ENCODE data around the gene GALNT9.

Gene GALNT9

DNA sequence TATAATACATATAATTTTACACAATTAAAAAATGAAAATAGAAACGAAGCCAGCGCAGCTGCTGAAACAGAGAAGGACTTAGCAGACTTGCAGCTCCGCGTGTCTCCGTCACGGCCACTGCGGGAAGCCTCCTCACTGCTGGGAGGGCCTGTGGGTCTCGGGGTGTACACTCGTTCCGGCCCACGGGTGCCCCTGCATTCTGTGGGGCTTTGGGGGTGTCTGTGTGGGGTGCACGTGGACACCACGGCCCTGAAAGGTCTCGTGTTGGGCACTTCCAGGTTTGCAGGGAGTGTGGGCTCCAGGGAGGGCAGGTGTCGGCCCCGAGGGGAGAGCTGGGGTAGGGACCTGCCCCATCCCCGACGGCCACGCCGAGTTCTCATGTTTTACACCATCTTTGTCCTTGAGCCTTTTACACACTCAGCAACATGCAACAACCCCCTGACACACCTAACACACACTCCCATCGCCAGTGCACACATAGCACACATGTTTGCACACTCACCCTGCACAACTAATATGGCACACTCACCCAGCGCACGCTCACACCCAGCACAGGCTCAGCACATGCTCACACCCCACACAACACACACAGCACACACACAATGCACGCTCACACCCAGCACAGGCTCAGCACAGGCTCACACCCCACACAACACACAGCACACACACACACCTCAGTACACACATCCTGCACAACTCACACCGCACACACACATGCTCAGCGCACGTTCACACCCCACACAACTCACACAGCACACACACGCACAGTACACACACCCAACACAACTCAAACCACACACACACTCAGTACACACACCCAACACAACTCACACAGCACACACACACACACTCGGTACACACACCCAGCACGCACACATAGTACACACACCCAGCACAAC lies 148.5 kb downstream of the GALNT9 start:
- DNase-seq (ENCODE audit: low read depth) = no peak

GRCh38 chr12:132179431-132180362 lies 149.7 kb downstream of the GALNT9 start:
- DNase-seq (ENCODE audit: low read depth) = no peak

DNA sequence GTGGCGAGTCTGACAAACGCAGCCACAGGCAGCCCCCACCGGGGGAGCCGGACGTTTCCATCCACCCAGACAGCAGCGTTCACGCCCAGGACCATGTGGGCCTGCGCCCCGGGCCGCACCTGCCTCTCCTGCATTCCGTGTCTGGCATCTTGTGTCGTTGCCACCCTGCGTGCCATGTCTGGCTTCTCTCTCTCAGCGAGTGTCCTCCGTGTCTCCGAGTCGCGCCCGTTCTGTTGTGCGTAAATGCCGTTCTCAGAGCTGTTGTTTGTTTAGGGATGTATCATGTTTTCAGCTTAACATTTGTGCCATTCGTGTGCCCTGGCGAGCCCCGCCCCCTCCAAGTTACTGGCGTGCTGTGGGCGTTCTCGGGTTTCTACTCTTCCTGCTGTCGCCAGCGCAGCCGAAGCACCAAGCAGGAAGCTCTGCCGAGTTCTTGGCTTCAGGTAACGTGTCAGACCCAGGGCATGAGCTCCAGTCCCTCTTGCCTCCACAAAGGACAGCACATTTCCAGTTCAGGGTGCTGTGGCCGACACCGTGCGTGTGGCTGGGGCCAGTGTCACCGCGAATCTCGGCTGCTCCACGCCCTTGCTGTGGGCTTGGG lies 150.5 kb downstream of the GALNT9 start:
- no peak for DNase-seq (ENCODE audit: low read depth)

GRCh38 chr12:132178316-132178715 lies 151.1 kb downstream of the GALNT9 start:
- no peak for DNase-seq (ENCODE audit: low read depth)

- no peak for DNase-seq (ENCODE audit: low read depth)
These were observed 152.4 kb downstream of the GALNT9 start for GRCh38 chr12:132176920-132177551.

DNA sequence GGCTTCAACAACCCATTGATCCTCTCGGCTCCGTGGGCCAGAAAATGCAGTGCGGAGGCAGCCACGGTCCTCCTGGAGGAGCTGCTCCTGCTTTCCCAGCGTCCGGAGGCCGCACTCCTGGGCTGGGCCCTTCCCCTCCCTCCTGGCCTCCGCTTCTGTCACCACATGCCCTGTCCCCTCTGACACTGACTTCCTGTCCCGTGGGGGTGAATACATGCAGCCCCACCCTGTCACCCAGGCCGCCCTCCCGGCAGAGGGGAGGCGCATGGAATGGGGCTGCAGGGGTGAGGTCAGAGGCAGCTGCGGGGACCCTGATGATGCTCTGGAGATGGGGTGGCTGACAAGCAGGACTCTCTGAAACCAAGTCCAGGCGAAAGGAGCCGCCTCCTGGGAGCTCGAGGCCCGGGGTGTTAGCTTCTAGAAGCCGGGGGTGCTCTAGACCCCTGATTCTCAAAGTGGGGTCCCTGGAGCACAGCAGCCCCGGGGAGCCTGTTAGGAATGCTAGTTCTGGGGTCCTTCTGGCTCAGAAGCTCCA lies 152.9 kb downstream of the GALNT9 start:
- no peak for DNase-seq (ENCODE audit: low read depth)

DNA sequence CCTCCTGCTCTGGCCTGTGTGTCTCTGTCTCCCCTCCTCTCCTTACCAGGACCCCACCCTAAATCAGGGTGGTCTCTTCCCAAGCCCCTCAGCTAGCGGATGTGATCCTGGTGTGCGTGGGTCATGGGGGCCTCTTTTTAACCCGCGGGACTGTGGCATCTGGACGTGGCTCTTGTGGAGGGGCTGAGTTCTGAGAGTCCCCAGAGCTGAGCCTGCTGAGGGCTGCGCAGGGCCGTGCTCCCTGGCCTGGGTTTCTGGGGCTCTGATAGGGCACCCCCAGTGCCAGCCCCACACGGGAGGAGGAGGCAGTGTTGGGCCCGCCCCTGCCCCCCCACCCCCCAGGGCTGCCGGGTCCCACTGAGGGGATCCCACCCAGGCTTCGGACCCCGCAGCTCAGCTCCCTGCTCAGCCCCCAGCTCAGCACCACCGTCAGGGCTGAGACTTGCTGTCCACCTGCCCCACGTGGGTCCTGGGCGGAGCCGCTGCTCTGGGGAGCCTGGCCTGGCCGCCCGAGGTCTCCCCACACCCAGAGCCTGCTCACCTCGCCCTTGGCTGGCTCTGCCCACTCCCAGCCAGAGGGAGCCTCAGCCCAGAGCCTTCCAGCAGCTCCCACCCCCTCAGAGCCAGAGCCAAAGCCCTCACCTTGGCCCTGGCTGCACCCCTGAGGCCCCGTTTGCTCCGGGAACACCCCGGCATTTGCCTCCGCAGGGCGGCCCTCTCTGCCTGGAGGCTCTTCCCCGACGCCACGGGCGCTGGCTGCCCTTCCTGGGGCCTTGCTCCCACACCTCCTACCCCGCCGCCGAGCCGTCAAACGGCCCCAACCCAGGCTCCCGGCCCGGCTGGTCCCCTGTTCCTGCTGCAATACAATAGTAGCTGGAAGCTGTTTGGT lies 153.6 kb downstream of the GALNT9 start:
- no peak for DNase-seq (ENCODE audit: low read depth)

- DNase-seq (ENCODE audit: low read depth) = no peak
These were observed 154.4 kb downstream of the GALNT9 start for GRCh38 chr12:132174839-132175490.

DNA sequence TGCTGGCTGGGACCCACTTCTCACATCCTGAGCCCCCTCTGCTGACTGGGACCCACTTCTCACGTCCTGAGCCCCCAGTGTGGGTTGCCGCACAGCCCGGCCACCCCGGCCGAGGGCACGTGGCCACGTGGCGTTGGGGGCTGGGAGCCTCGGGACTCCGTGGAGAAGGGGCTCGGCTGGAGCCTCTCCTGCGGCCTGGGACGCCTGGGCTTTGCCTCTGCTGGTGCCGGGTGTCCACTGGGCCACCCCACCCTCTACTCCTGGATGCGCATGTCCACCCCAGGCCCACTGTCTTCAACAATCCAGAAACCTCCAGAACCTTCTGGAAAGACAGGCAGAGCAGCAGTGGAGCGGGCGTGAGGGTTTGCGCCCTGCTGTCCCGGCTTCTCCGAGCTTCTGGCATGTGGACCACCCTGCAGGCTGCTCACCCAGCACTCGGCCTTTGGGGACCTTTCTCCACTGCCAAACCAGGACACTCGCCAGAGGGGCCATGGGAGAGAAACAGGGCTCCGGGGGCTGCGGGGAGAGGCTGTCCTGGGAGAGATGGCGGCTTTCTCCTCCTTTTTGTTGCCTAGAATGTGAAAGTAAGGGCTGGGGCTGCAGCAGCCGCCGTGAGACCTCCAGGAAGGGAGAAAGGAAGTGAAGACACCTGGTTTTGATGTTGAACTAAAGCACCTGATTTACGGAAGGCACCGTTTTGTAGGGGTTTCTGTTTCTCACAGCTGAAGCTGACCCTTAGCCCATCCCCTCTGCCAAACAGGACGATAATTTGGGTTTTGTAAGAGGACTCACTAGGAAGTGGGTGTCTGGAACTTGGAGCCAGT lies 155.2 kb downstream of the GALNT9 start:
- no peak for DNase-seq (ENCODE audit: low read depth)

DNA sequence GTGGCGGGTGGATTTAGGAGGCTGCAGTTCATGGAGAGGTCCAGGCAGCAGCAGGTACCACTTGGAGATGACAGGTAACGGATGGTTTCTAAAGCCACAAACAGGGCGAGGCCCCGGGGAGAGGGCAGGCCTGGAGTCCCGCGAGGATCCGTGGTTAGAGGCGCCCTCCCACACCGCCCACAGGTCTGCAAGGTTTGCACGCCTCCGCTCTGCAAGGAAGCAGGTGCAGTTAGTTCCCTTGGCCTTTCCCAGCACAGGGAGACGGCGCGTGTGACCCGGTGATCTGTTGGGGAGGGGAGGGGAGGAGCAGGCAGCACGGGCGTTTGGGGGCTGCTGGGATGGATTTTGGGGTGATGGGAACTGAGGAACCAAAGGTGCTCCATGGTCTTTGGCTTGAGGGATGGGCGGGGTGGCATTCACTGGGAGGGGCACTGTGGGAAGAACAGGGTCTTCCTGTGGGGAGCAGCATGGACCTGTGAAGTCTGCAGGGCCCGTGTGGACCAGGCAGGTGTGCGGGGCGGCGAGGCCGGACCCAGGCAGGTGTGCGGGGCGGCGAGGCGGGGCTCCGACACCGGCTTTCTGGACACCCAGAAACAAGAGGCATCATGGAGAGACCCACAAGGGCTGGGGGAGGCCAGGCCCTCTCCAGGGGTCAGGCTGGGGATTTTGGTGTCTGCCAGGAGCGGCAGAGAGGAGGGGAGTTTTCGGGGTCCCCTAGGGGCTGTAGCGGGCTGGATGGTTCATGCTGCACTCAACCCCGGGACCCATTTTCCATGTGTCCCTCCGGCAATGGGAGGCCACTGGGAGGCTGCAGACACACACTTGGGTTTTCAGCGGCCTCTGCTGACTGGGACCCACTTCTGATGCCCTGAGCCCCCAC lies 156.0 kb downstream of the GALNT9 start:
- no peak for DNase-seq (ENCODE audit: low read depth)

DNA sequence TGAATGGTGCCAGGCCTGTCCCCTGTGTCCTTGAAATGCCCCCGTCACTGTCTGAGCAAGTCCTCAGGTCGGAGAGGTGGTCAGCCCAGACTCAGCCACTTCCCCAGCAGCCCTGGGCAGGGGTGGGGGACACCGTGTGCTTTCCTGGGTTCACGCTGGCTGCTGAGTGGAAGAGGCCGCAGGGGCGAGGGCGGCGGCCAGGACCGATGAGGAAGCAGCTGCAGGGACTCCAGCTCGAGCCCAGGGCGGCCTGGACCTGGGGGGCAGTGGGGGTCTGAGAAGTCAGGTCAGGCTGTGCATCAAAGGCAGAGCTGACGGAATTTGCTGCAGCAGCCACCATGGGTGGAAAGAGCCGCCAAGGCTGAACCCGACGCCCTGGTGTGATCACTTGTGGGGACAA lies 156.8 kb downstream of the GALNT9 start:
- no peak for DNase-seq (ENCODE audit: low read depth)

- no peak for DNase-seq (ENCODE audit: low read depth)
These were observed 157.3 kb downstream of the GALNT9 start for GRCh38 chr12:132171968-132172521.

GRCh38 chr12:132171293-132171967 lies 158.0 kb downstream of the GALNT9 start:
- no peak for DNase-seq (ENCODE audit: low read depth)

- DNase-seq (ENCODE audit: low read depth) = no peak
These were observed 158.6 kb downstream of the GALNT9 start for GRCh38 chr12:132170637-132171292.

DNA sequence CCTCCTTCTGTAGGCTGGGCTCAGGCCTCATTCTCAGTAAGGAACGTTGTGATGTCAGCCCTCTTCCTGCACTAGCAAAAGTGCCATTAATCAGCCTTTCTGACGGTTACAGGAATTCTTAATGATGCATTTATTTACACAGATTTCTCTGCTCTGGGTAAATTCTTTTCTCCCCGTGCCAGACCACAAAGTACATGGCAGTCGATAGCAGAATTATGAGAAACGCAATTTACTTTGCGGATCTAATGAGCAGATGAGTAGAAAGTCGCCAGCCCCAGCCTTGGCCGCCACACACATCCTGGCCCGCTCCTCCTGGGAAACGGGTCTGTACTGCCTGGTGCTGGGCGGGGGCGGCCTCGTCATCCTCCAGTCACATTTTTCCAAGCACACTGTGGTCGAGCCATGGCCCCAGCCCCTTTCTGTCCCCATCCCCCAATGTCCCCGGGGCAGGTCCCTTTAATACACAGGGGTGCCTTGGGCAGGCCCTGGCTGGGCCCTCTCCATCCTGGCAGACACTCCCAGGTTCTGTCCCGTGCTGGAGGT lies 159.2 kb downstream of the GALNT9 start:
- no peak for DNase-seq (ENCODE audit: low read depth)

DNA sequence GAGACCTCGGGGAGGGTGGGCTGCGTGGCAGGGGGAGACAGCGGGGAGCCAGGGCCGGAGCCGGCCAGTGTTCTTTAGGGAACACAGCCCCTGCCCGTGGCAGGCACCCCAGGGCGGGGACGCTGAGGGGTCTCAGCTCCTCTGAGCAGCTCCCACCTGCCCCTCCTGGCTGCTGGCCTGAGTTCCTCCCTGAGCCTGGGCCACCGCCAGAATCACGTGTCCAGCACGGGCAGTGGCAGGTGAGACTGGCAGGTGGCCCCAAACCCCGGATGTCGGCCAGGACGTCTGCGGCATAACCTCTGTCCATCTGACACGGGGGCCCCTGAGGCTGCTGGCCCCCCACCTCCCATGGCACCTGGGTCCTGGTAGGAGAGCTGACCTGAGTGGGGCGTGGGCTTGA lies 160.0 kb downstream of the GALNT9 start:
- no peak for DNase-seq (ENCODE audit: low read depth)
